Gastrocnemius medialis (tissue), 4 donors: ENCODE data around the gene CBL.

Experiments used
- CTCF ChIP-seq, 5 experiments: fragments of 450-650 bp in 3 of 5; fragments of 200-600 bp in 2 of 5; sonication (generic) in 2 of 5; IDR thresholded peaks in 4 of 5; conservative IDR thresholded peaks in 1 of 5; 1 replicate in 4 of 5; 2 replicates in 1 of 5; pipeline ENCODE4 v1.5.1; 2016 to 2019; ENCODE audit warnings: antibody characterized with exemption in 5 of 5, mild to moderate bottlenecking in 3 of 5, moderate library complexity in 3 of 5
- POLR2A ChIP-seq, 2 donors: fragments of 450-650 bp; IDR thresholded peaks; one replicate each; pipeline ENCODE4 v1.6.1; 2017; ENCODE audit warnings: antibody characterized with exemption in 2 of 2, mild to moderate bottlenecking in 2 of 2, moderate library complexity in 2 of 2

- TF ChIP-seq POLR2A (IDR thresholded peaks at IDR 0.05) (no peak), CTCF (IDR thresholded peaks at IDR 0.05 in 4 of 5, conservative IDR thresholded peaks at IDR 0.05 in 1 of 5) (no peak)
Observed at GRCh38 chr11:119202554-119202953, 3.6 kb upstream of the CBL start.
